HG02970 (cell line): Measurements from ENCODE around the gene GFER.
"Not testable (repeated sequence)": the region's sequence is repeated elsewhere in the genome, so short reads cannot be mapped to it uniquely, and the experiment has no call there.

Experiments used
- ATAC-seq: cut with Tn5 transposase; IDR thresholded peaks from one replicate; pipeline ENCODE4 v1.9.1; 2021; ENCODE audit warnings: mild to moderate bottlenecking, moderate library complexity, moderate number of reproducible peaks; ENCODE audit not compliant: unreplicated experiment, low FRiP score

The GFER gene

DNA sequence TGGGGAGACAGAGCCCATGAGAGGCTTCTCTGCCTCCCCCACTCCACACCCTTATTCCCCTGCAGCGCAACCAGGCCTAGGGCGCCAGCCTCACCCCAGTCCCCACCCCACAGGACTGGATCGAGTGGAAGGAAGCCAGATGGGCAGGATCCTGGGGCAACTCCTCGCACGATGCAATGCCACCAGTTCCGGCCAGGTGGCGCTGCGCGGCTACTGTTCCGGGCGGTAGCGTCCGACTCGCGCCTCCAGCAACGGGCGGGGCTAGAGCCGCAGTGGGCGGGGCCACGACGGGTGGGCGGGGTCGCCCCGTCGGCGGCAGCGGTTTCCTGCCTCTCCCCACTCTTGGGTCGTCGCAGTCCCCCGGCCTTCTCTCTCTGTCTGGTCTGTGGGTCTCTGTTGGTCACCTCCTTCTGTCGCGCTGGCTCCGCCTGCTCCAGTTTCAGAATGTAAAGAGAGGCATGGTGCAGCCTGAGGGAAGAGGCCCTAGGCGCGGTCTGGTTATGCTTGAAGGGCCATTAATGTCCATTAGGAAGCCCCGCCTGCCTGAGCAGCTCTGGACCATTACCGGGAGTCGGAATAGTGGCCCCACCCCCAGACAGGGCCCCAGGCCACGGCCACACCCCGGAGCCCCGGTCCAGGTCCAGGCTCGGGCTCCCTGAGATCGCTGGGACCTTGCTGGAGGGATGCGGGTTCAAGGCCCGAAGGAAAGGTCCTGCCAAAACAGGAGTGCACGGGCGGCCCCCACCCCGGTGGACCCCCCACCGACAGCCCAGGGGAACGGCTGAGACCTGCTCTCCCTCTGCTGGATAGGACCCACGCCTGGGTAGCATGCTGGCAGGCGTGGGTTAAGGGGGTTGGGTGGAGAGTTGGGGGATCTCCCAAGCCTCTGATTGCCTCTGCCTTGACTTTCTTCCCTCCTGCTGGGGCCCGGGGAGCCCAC, 39.4 kb downstream of the GFER start:
- peak; percentile 86 for ATAC-seq

GRCh38 chr16:2024032-2024420, 40.0 kb downstream of the GFER start:
- no peak for ATAC-seq

DNA sequence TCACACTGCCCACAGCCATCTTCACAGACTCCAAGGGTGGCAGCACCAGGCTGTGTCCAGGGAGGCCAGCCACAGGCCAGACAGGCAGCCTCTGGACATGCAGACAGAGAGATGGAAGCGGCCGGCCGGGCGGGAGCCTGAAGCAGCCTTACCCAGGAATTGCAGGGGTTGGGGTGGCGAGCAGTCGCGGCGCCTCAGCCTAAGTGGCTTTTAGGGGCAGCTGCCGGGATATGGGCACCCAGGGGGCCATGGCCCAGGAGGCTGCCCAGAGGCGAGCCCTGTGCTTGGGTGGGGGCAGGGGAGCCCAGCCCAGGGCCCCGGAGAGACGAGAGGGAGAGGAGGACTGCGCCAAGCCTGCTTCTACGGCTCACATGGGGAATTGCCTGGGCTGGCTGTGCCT, 41.3 kb downstream of the GFER start:
- ATAC-seq: no peak

DNA sequence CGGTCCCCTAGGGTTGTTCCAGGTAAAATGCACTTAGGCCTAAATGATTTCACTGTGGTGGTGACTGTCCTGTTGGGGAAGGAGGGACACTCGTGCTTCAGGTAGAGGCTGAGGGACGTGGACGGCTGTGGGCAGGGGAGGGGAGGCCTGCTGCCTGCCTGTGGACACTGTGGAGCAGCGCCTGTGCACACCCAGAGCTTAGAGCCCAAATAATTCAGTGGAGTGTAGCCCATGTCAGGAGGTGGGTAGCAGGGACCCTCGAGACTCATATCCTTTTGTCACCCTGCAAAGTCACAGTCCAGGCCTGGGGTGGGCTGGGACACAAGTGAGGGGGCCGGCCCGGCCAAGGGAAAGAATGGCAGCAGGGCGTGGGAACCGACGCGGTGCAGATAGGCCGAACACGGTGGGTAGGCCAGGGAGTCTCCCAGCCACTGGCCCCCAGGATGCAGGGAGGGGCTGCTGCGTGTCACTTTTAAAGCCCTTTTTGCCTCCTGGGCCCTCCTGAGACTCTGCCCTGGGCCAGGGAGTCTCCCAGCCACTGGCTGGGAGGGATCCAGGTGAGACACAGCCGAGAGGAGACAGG, 42.0 kb downstream of the GFER start:
- ATAC-seq: no peak

DNA sequence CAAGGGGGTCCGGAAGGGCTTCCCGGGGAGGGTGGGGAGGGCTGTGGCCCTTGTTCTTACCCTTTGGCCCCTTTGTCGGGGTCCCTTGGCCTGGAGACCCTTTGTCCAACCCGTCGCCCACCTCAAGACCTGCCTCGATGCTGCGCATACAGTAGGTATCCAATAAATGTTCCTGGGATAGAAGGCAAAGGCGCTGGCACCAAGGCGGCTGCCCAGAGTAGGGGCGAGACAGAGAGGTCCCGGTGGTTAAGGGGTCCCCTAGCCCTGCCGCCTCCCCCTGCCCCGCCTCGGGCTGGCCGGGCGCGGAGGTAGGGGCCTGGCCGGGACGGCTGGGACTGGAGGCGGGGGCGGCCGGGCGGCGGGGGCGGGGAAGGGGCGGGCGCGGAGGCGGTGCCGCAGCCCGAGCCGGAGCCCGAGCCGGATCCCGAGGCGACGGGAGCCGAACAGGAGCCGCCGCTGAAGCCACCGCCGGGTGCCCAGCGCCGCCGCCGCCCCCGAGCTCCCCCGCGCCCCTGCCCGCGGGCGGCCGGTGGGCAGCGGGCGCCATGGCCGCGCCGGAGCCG, 42.5 kb downstream of the GFER start, which contains the start of gene NHERF2:
Gene NHERF2 (plus strand): TSS at position 442 of the 563 bp plus-strand sequence. CDS start 104 bp downstream, at position 546.
- no peak for ATAC-seq

DNA sequence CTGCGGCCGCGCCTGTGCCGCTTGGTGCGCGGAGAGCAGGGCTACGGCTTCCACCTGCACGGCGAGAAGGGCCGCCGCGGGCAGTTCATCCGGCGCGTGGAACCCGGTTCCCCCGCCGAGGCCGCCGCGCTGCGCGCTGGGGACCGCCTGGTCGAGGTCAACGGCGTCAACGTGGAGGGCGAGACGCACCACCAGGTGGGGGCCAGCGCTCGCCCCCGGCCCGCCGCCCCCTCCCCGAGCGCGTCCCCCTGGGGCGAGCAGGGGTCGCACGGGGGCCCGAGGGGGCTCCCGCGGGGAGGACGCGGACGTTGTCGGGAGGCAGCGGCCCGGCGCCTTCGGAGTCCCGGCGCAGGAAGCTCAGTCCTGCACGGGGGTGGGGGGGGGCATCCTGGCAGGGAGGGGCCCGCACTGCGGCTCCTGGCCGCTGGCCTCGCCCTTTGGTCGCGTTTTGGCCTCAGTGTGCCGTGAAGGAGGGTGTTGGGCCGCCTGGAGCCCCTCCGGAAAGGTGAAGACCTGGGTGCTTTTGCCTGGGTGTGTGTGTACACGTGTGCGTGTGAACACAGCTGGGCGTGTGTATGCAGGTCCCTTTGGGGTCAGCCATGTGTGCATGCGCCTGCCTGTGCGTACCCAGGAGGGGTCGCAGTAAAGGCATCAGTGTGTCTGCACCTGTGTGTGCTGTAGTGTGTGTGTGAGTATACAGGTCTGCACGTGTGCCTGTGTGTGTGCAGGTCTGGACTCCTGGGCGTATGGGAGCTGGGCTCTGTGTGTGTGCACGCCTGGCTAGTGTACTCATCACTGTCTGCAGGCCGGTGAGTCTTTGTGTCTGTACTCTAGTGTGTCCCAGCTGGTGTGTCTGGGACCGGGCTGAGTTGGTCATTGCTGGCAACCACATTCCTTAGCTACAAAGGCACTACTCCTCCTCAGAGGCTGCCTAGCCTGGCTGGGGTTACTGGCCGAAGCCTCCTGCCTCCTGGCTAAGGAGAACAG, 43.3 kb downstream of the GFER start:
- no peak for ATAC-seq

DNA sequence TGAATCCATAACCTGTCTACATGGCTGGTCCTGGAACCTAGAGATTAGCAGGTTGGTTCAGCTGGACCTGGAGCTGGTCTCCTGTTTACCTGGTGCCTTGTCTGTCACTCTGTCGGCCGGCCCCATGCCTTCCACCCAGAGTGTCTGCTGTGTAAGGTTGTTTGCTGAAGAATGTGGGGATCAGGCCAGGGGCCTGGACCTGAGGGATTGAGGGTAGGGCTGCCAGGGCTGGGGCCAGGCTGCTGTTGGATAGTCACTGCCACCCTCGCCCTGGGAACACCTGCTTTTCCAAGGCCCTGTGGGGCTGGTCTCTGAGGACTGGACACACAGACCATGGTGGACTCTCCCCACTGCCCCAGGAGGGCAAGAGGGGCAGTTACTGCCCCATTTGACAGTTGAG, 44.2 kb downstream of the GFER start:
- no peak for ATAC-seq

GRCh38 chr16:2028620-2029220, 44.7 kb downstream of the GFER start:
- ATAC-seq: no peak

DNA sequence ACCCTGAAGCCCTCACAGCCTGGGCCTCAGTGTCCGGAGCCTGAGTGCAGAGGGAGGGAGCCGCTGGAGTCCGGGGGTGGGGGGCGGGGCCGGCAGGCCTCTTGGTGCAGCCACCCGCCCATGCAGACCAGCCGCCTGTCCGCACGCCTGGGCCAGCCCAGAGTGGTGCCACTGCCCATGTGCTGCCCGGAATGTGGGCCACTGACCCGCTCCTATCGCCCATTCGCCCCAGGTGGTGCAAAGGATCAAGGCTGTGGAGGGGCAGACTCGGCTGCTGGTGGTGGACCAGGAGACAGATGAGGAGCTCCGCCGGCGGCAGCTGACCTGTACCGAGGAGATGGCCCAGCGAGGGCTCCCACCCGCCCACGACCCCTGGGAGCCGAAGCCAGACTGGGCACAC, 45.4 kb downstream of the GFER start:
- ATAC-seq: no peak

DNA sequence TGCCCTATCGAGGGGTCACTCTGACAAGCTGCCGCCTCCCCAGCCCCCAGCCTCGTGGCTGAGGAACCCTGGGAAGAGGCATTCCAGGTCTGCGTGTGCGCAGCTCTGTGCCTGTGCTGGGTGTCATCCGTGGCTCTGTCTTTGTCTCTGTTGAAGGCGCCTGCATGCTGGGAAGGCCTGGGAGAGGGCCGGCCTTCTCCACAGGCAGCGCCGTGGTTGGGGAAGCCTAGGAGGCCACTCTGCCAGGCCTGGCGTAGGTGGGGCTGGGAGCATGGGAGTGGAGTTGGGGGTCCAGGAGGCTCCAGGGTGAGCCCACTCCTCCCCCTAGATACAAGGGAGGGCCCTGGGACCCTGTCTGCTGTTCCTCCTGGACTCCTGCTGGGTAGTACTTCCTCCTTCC, 46.0 kb downstream of the GFER start:
- ATAC-seq: no peak

- no peak for ATAC-seq
These were observed 47.1 kb downstream of the GFER start for GRCh38 chr16:2031081-2031577.

GRCh38 chr16:2032285-2033056, 48.5 kb downstream of the GFER start:
- no peak for ATAC-seq

- no peak for ATAC-seq
These were observed 49.3 kb downstream of the GFER start for GRCh38 chr16:2033057-2033908.

GRCh38 chr16:2033909-2034695, 50.1 kb downstream of the GFER start:
- not testable (repeated sequence) for ATAC-seq

DNA sequence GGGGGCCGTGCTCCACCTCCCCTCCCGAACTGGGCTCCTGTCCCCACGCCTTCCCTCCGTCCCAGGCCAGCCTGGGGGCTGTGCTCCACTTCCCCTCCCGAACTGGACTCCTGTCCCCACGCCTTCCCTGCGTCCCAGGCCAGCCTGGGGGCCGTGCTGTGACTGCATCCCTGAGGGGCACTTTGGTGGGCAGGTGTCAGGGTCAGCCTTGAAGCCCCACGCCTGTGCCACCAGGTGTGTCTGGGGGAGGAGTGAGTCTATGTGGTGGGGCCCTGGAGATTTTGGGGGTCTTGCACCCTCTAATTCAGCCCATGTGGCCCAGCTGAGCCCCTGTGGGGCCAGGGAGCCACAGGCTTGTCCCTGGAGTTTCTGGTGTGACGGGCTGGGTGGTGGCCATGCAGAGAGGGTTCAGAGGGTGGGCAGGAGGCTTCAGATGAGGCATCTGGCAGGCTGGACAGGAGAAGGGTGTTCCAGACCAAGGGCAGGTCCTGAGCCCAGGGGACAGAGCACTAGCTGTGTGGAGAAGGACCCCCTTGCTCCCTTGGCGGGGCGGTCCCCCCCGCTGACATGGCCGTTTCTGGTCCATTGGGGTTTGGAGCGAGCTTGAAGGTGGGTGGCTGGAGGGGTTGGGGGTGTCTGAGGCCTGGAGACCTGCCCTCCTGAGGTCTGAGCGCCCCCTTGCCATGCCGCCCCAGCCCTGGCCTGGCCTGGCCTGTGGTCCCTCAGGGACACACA, 50.9 kb downstream of the GFER start:
- ATAC-seq: no peak

DNA sequence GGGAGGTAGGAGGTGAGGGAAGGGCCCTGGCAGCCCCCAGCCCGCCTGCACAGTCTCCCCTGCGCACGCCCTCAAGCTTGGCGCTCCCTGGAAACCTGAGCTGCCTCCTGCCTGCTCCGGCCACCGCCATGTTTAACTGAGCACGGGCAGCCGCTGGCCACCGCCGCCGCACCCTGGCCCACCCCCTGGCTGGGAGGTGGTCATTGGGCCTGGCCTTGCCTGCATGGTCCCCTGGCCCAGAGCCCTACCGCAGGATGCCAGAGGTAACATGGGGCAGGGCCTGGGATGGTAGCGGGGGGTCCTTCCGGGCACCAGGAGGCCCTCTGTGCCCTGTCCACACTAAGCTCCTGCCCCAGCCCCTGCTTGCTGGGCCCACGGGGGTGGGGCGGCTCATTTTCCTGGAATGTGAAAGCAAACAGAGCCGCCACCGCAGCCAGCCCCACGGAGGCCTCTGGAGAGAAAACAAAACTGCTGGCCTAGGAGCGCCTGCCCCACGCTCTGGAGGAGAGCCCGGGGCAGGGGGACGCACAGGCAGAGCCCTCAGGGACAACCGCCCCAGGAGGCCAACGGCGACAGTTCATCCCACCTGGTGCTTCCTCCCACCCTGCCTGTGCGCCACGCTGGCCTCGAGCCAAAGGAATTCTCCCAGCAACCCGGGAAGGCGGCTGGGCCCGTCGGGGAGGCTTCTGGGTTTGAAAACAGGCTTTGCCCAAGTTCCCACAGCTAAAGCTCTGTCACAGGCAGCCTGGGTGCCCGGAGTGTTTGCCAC, 51.6 kb downstream of the GFER start:
- no peak for ATAC-seq
